GM19372 (cell line): Measurements from ENCODE around the gene PLS1.
"Not testable (repeated sequence)": the region's sequence is repeated elsewhere in the genome, so short reads cannot be mapped to it uniquely, and the experiment has no call there.

Source experiments
- ATAC-seq: cut with Tn5 transposase; IDR thresholded peaks from one replicate; pipeline ENCODE4 v1.9.1; 2021; ENCODE audit warnings: mild to moderate bottlenecking, low read depth, moderate library complexity; ENCODE audit not compliant: unreplicated experiment

PLS1 gene

DNA sequence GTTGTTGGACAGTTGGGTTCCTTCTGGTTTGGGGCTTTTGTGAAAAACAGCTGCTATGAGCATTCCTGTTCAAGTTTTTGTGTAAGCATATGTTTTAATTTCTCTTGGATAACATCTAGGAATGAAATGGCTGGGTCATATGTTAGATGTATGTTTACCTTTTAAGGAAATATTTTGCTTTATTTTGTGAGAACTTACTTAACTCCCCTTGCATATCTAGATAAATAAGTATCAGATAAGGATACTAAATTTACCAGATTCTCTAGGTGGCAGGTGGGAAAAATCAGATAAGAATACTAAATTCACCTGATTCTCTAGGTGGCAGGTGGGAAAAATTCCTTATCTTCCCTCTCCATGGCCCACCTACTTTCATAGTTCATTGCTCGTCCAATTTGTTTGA lies 1.1 kb upstream of the PLS1 start:
- ATAC-seq, result no peak

DNA sequence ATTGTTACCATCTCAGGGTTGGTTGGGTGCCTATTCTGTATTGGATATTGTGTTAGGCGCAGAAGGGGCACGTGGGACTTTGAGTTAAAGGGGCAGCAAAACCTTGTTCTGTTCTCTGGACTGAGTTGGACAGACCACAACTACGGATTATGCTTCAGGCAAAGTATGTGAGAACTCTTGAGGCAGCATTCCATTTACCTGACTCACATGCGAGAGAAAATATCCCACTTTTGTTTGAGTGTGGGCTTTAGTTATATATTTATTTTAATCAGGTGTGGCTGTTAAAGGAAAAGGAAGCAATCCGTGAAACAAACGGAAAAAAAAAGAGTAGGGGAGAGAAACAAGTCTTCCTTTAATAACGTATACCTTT lies 627 bp upstream of the PLS1 start:
- ATAC-seq, result no peak

GRCh38 chr3:142596726-142597088 lies 514 bp downstream of the PLS1 start:
- no peak for ATAC-seq

DNA sequence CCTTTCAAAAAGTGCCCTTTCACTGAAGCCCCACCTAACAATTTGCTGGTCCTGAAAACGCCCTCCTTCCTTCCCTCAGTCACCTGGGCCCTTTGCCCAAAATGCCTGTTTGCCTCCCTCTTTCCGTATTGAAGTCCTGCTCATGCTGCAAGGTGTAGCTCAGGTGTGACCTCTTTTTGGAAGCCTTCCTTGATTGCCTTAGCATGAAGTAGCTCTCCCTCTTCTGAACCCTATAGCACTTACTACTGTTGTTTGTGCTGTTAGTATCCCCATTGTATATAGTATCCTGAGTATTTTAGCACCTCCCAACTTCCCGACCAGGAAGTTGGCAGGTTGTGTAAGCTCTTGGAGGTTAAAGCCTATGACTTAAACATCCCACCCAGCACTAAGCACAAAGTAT lies 1.7 kb downstream of the PLS1 start:
- no peak for ATAC-seq

GRCh38 chr3:142601713-142602112 lies 5.5 kb downstream of the PLS1 start:
- ATAC-seq, result no peak

DNA sequence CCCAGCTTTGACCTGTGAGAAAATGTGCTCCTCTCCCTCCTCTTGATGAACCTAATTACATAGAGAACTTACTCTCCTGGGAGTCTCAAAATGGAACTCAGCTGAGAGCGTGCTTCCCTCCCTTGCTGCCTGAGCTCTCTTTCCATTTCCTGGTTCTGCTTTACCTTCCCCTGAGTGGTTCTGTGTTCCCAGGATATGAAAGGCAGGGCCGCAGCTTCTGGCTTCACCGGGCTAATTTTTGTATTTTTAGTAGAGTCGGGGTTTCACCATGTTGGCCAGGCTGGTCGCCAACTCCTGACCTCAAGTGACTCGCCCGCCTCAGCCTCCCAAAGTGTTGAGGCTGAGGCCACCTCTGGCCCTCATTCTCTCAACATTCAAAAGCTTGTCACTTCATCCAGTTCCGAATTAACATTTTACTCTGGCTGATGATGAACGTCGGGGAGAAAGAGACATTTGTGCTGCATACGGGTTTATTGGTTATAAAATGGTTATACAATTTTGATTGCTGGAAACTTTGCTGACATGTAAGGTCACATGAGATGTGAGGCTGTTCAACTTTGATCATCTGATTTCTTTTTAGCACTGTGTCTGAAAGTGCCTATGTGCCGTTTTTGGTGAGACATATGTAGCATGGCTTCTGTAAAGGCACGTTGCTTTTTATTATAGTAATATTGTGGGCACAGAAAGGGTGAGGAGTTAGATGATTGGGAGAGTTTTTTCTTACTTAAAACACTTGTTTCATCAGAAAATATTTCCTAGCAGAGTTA lies 6.6 kb downstream of the PLS1 start:
- no peak for ATAC-seq

GRCh38 chr3:142603386-142603705 lies 7.2 kb downstream of the PLS1 start:
- ATAC-seq, result not testable (repeated sequence)

GRCh38 chr3:142604940-142605339 lies 8.7 kb downstream of the PLS1 start:
- no peak for ATAC-seq

DNA sequence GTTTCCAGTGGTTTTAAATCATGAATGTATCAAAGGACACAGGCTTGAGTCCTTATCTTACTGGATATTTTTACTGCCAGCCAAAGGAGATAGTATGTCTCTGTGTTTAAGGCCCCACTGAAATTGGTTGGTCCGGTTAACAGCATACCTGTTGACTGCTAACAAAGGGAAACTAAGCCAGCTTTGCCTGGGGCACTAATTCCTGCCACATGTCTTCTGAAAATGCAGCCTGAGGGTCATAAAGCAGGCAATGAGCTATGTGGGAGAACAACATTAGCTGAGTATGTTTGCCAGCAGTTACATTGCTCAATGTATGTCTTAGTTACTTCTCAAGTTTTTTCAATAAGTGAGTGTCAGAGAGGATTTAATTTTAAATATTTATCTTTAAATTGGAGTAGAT lies 12.4 kb downstream of the PLS1 start:
- no peak for ATAC-seq

DNA sequence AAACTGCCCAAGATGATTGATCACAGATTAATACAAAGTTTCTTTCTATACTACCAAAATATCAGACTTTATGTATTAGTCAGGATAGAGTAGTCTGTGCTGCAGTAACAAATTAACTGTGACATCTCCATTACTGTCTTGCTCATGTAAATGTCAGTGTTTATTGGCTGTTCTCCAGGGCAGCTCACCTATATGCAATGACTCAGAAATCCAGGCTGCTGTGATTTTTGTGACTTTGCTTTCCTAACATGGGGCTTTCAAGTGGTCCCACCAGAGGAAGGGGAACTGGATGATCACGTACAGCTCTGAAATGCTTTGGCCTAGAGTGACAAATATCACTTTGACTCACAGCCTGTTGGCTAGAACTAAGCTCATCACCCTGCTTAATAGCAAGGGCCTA lies 12.9 kb downstream of the PLS1 start:
- no peak for ATAC-seq

GRCh38 chr3:142611206-142611605 lies 15.0 kb downstream of the PLS1 start:
- ATAC-seq, result no peak

DNA sequence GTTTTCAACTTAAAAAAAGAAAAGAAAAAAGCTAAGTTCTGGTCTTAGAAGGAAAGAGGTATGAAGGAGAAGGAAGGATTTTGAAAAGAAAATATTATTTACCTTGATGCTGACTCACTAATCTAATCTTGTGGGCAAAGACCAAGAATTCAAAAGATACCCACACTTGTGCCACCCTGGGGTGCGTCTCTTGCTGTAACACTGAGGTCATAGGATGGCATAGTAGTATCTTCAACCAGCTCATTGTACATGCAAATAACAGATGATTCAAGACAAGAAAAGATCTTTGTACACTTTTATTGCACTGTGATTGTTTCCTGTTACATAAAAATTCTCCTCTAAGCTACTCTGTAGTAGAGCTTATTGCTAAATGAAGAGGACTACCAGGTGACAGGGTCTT lies 17.3 kb downstream of the PLS1 start:
- ATAC-seq, result no peak

DNA sequence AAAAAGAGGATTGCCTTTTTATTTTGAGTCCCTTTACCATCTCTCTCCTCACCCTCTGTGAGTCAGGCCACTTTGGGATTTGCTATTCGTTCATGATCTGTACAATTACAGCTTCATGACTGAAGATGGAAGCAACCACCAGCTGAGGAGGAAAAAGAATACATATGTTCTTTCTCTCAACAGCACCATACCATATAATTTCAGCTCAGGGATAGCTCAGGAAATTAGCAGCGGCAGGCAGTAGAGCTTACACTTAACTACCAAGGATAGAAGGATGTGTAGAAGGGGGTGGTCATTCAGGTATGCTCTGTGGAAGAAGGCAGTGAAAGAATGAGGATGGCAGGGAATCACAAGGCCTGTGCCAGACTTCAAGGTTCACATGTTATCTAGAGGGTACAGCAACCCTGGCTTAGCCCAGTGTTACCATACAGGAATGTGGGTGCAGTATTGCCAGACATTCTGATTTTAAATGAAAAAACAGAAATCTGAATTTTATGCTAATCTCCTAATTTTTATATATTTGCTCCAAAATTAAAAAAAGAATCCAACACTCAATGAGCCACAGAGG lies 17.9 kb downstream of the PLS1 start:
- ATAC-seq, result no peak

DNA sequence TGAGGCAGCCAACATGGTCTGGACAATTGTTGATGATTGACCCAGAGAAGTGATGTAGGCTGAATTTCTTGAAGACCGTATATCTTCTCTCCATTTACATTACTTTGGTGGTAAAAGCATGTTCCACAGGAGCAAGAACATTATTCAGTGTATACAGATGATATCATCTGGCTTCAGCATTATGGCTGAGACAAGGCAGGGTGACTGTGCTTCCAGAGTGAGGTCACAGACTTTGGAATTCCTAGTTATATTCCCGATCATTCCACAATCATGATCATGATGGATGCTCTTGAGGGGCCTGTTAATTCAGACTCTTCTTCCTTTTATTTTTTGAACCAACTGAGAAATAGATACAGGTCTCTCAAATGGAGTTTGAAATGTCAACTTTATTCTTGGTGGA lies 19.0 kb downstream of the PLS1 start:
- ATAC-seq, result no peak

- no peak for ATAC-seq
Measured at GRCh38 chr3:142618917-142619461, 22.8 kb downstream of the PLS1 start.

DNA sequence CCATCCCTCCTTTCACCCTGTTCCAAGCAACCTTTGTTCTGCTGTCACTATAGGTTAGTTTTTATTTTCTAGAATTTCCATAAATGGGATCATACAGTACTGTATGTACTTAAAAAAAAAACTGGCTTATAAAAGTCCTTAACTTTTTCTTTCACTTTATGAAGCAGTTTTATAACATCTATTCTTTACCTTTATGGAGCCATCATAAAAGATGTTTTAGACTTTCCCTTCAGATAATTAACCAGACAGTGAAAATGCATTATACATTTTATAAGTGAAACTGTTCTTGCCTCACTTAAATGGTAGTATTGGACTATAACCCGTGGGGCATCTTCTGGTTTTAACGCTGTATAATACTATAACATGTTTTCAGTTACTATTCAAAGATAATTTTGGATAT lies 26.2 kb downstream of the PLS1 start:
- no peak for ATAC-seq

DNA sequence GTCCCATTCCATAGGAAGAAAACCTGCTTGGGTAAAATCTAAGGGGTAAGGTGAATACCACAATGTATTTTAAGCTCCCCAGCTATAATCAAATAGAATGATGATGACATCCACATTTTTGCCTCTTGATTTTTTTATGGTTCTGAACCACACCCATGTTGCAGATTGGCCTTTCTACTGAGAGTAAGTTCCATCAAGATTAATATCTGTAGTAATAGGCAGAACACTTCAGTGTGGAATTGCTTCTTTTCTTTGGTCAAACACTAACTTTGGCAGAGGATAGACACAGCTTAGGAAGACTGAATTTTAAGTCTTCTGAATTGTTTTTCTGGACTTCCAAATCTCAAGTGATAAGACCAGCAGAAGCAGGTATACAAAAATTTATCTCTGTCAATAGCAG lies 27.0 kb downstream of the PLS1 start:
- no peak for ATAC-seq

- no peak for ATAC-seq
Measured at GRCh38 chr3:142624341-142625152, 28.4 kb downstream of the PLS1 start.

- ATAC-seq, result no peak
Measured at GRCh38 chr3:142625153-142625440, 28.9 kb downstream of the PLS1 start.

- ATAC-seq, result no peak
Measured at GRCh38 chr3:142626971-142627370, 30.8 kb downstream of the PLS1 start.

DNA sequence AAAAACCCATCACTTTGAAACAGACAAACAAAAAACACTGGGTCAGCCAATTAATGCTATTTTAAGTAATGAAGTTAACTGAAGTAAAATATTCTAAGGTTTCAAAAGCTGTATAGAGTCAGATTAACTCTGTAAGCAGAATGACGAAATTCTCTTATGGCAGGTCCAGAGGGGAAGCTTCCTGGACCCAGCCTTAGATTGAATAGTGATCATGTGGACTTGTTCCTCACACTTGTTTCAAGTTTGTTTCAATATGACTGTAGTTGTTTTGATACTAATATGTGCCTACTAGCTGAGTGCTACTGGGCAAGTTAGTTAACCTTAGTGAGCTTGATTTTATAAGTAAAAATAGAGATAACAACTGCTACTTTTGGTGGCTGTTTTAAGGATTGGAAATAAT lies 32.6 kb downstream of the PLS1 start:
- no peak for ATAC-seq

- ATAC-seq, result no peak
Measured at GRCh38 chr3:142633073-142633472, 36.9 kb downstream of the PLS1 start.
